Neural progenitor cell (in vitro differentiated cells): Measurements from ENCODE around the gene IL17F. TPM values are rescaled to one million over a fixed set of nuclear protein-coding genes. Genes with fewer than 3 reads are reported as not detected.

Source experiments
- DNase-seq: peaks from one replicate; pipeline ENCODE4 v3.0.0-alpha.2; 2016; ENCODE audit warnings: low spot score
- H2AFZ ChIP-seq: fragments of 200-600 bp; sonication (generic); replicated peaks from 2 replicates; pipeline ENCODE4 v1.6.1; 2016; ENCODE audit warnings: antibody characterized with exemption
- H3F3A ChIP-seq: fragments of 200-600 bp; sonication (generic); 2 replicates; pipeline ENCODE4 v1.6.1; 2016; ENCODE audit warnings: antibody characterized with exemption, low read depth
- H3K27ac ChIP-seq: fragments of 200-600 bp; sonication (generic); 2 replicates; pipeline ENCODE4 v1.5.1; 2016; ENCODE audit warnings: mild to moderate bottlenecking
- H3K27me3 ChIP-seq: fragments of 200-600 bp; sonication (generic); 2 replicates; pipeline ENCODE4 v1.6.1; 2016; ENCODE audit warnings: mild to moderate bottlenecking, moderate library complexity
- H3K36me3 ChIP-seq: fragments of 200-600 bp; sonication (generic); 2 replicates; pipeline ENCODE4 v1.5.1; 2016
- H3K4me1 ChIP-seq: fragments of 200-600 bp; sonication (generic); 2 replicates; pipeline ENCODE4 v1.6.1; 2016; ENCODE audit warnings: mixed run types
- H3K4me2 ChIP-seq: fragments of 200-600 bp; sonication (generic); 2 replicates; pipeline ENCODE4 v1.6.1; 2016
- H3K4me3 ChIP-seq: fragments of 200-600 bp; sonication (generic); 2 replicates; pipeline ENCODE4 v1.5.1; 2016
- H3K79me2 ChIP-seq: fragments of 200-600 bp; sonication (generic); 2 replicates; pipeline ENCODE4 v1.6.1; 2016; ENCODE audit warnings: low read depth
- H3K9ac ChIP-seq: fragments of 200-600 bp; sonication (generic); 2 replicates; pipeline ENCODE4 v1.6.1; 2016
- H3K9me3 ChIP-seq: fragments of 200-600 bp; sonication (generic); 2 replicates; pipeline ENCODE4 v1.5.1; 2016; ENCODE audit warnings: low read depth
- H4K20me1 ChIP-seq: fragments of 200-600 bp; sonication (generic); 2 replicates; pipeline ENCODE4 v1.6.1; 2016; ENCODE audit warnings: low read depth
- H3K27ac Mint-ChIP-seq: 3 replicates; pipeline ENCODE4 v1.8.0; 2021; ENCODE audit warnings: mixed read lengths
- H3K27me3 Mint-ChIP-seq: 2 replicates; pipeline ENCODE4 v1.8.0; 2022; ENCODE audit warnings: low read depth, mild to moderate bottlenecking, inconsistent platforms, moderate library complexity, mixed read lengths; ENCODE audit not compliant: insufficient read depth
- H3K36me3 Mint-ChIP-seq: 3 replicates; pipeline ENCODE4 v1.8.0; 2021; ENCODE audit warnings: mixed read lengths
- H3K4me1 Mint-ChIP-seq: 3 replicates; pipeline ENCODE4 v1.8.0; 2021; ENCODE audit warnings: mixed read lengths
- H3K4me3 Mint-ChIP-seq: 3 replicates; pipeline ENCODE4 v1.8.0; 2021; ENCODE audit warnings: mild to moderate bottlenecking, moderate library complexity, mixed read lengths
- H3K9me3 Mint-ChIP-seq: 3 replicates; pipeline ENCODE4 v1.8.0; 2020; ENCODE audit warnings: mixed read lengths
- EZH2 ChIP-seq: fragments of 200-600 bp; sonication (generic); IDR thresholded peaks from 2 replicates; pipeline ENCODE4 v1.6.1; 2017; ENCODE audit warnings: antibody characterized with exemption, mild to moderate bottlenecking, moderate library complexity
- EZH2phosphoT487 ChIP-seq: fragments of 200-600 bp; sonication (generic); IDR thresholded peaks from 2 replicates; pipeline ENCODE4 v1.6.1; 2017; ENCODE audit warnings: antibody characterized with exemption
- total RNA-seq: library from RNA; depleted of rRNA; stranded (reverse); fragments of >200 nt; gene quantifications from 2 replicates; pipeline ENCODE4 v1.2.3, GENCODE V29; 2015; ENCODE audit warnings: low replicate concordance
- TF ChIP-seq, protein P1 (sequence below): fragments of 200-600 bp; sonication (generic); IDR thresholded peaks from 2 replicates; pipeline ENCODE4 v1.5.1; 2017; ENCODE audit warnings: antibody characterized with exemption, mild to moderate bottlenecking

IL17F gene
- total RNA-seq, 1 donor from 2014 or later, result not detected

DNA sequence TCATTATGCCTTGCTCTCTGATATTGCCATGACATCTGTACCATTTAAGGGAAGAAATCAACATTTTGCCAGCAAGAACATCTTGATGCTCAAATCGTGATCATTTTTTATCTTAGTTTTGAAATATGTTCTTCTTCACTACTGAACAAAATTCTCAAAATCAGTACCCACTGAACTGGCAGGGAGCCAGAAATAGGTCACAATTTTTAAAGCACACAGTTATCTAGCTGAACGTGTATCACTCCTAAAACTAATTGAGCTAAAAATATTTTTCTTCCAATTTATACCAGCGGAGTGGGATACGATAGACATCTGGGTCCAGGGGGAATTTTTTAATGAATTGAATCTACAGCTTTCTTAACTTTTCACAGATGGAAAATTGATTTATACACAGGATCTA, 11.3 kb downstream of the IL17F start:
- Mint-ChIP-seq H3K27me3 (peaks cover 7% of the 10 kb centered on the region), H3K27ac (no peak overlapping the region), H3K4me3 (no peak overlapping the region), H3K36me3 (no peaks in the 10 kb centered on the region), H3K4me1 (peaks cover 4% of the 10 kb centered on the region), H3K9me3 (no peaks in the 10 kb centered on the region)
- Histone ChIP-seq H3K4me3 (no peak overlapping the region), H4K20me1 (no peaks in the 10 kb centered on the region), H3K4me2 (no peak overlapping the region), H3K79me2 (no peaks in the 10 kb centered on the region), H2AFZ (no peak overlapping the region), H3F3A (no peaks in the 10 kb centered on the region), H3K9me3 (no peaks in the 10 kb centered on the region), H3K27me3 (no peaks in the 10 kb centered on the region), H3K9ac (no peak overlapping the region), H3K27ac (no peak overlapping the region), H3K36me3 (no peaks in the 10 kb centered on the region), H3K4me1 (no peaks in the 10 kb centered on the region)
- no peak for TF ChIP-seq EZH2phosphoT487
- TF ChIP-seq, protein P1, sequence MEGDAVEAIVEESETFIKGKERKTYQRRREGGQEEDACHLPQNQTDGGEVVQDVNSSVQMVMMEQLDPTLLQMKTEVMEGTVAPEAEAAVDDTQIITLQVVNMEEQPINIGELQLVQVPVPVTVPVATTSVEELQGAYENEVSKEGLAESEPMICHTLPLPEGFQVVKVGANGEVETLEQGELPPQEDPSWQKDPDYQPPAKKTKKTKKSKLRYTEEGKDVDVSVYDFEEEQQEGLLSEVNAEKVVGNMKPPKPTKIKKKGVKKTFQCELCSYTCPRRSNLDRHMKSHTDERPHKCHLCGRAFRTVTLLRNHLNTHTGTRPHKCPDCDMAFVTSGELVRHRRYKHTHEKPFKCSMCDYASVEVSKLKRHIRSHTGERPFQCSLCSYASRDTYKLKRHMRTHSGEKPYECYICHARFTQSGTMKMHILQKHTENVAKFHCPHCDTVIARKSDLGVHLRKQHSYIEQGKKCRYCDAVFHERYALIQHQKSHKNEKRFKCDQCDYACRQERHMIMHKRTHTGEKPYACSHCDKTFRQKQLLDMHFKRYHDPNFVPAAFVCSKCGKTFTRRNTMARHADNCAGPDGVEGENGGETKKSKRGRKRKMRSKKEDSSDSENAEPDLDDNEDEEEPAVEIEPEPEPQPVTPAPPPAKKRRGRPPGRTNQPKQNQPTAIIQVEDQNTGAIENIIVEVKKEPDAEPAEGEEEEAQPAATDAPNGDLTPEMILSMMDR, result no peak
- TF ChIP-seq EZH2, result no peak
- no peak for DNase-seq

DNA sequence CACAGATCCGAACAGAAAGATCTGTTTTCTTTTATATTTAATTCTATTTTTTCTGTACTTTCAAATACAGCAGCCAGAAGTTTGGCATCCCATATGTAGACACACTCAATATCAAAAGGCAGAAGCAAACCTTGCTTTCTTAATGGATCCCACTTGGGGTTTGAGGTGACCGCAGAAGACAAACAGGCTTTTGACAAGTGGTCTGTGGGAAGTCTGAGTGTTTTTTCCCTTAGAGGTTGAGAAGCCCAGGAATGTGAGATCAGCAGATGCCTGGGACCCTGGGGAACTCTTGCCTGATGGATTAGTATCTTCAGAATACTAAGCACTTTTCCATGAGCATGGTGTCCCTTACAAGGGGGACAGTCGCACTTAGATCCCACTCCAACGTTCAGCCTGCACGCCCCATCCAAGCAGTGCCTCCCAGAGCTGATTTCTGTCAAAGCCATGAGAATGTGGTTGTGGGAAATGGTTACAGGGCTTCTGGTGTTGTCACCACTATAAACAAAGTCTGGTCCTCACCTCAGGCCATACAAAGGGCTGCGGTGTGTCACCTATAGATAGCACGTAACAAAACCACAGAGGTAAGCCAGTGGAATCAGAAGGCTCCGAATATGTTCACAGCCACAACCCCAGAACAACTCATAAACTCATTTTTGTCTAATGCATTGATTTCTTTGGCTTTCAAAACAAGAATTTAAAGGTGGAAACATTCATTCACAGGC, 12.7 kb downstream of the IL17F start:
- Mint-ChIP-seq H3K36me3 (no peaks in the 10 kb centered on the region), H3K4me3 (no peak overlapping the region), H3K27me3 (peaks cover 5% of the 10 kb centered on the region)

GRCh38 chr6:52230685-52231084, 13.6 kb downstream of the IL17F start:
- Mint-ChIP-seq H3K4me1 (peaks cover 4% of the 10 kb centered on the region), H3K9me3 (no peaks in the 10 kb centered on the region), H3K27me3 (peaks cover 7% of the 10 kb centered on the region), H3K36me3 (no peaks in the 10 kb centered on the region), H3K27ac (no peak overlapping the region), H3K4me3 (no peak overlapping the region)
- TF ChIP-seq EZH2 (no peak), EZH2phosphoT487 (no peak)
- TF ChIP-seq, protein P1, result no peak
- H3K9ac ChIP-seq, result no peak overlapping the region
- no peak for DNase-seq
- H3K4me3 ChIP-seq, result no peak overlapping the region
- H4K20me1 ChIP-seq, result no peaks in the 10 kb centered on the region
- H3K4me2 ChIP-seq, result no peak overlapping the region
- H3K27me3 ChIP-seq, result no peaks in the 10 kb centered on the region
- H3K36me3 ChIP-seq, result no peaks in the 10 kb centered on the region
- H3K4me1 ChIP-seq, result no peaks in the 10 kb centered on the region
- no peak overlapping the region for H3K27ac ChIP-seq
- H3K9me3 ChIP-seq, result no peaks in the 10 kb centered on the region
- H3K79me2 ChIP-seq, result no peaks in the 10 kb centered on the region
- H2AFZ ChIP-seq, result no peak overlapping the region
- no peaks in the 10 kb centered on the region for H3F3A ChIP-seq

More for the DNA sequence above, 12.7 kb downstream of the IL17F start:
- Histone ChIP-seq H2AFZ (peak overlapping the region; percentile 22), H3K36me3 (no peaks in the 10 kb centered on the region), H3K9me3 (no peaks in the 10 kb centered on the region), H3K9ac (no peak overlapping the region), H3K27me3 (no peaks in the 10 kb centered on the region), H3K79me2 (no peaks in the 10 kb centered on the region), H4K20me1 (no peaks in the 10 kb centered on the region), H3K4me1 (no peaks in the 10 kb centered on the region), H3F3A (no peaks in the 10 kb centered on the region), H3K4me2 (no peak overlapping the region), H3K27ac (no peak overlapping the region), H3K4me3 (no peak overlapping the region)
- Mint-ChIP-seq H3K9me3 (no peaks in the 10 kb centered on the region), H3K4me1 (peaks cover 4% of the 10 kb centered on the region), H3K27ac (no peak overlapping the region)
- DNase-seq, result no peak
- TF ChIP-seq, protein P1, result no peak
- TF ChIP-seq EZH2 (no peak), EZH2phosphoT487 (no peak)
